PFSK-1 (cell line): Measurements from ENCODE around the gene PTPN5.

Experiments used
- FOXP2 ChIP-seq: optimal IDR thresholded peaks from 2 replicates; pipeline ENCODE3; 2011; ENCODE audit warnings: borderline replicate concordance, control low read depth, inconsistent platforms; ENCODE audit not compliant: insufficient read depth; ENCODE audit errors: extremely low read length, extremely low read depth
- POLR2AphosphoS5 ChIP-seq: IDR thresholded peaks from 2 replicates; pipeline ENCODE4 v1.6.1; 2012; ENCODE audit warnings: low read depth, mild to moderate bottlenecking, control low read depth, low read length, moderate library complexity
- REST ChIP-seq, 2 experiments: IDR thresholded peaks; 2 replicates each; pipeline versions ENCODE4 v1.6.1 to v1.8.0; 2011 to 2012; ENCODE audit warnings: low read depth in 2 of 2, low read length in 2 of 2, control low read depth in 1 of 2, inconsistent platforms in 1 of 2, mild to moderate bottlenecking in 1 of 2, moderate library complexity in 1 of 2; ENCODE audit not compliant: insufficient read depth in 1 of 2
- SIN3A ChIP-seq: IDR thresholded peaks from 2 replicates; pipeline ENCODE4 v1.6.1; 2012; ENCODE audit warnings: mild to moderate bottlenecking, low read length, moderate library complexity, borderline replicate concordance; ENCODE audit not compliant: insufficient read depth
- TAF1 ChIP-seq: IDR thresholded peaks from 2 replicates; pipeline ENCODE4 v1.6.1; 2012; ENCODE audit warnings: low read length, control low read depth, borderline replicate concordance; ENCODE audit not compliant: insufficient read depth

PTPN5 gene

GRCh38 chr11:18700872-18701271 is 90.7 kb downstream of the PTPN5 start:
- TF ChIP-seq SIN3A (no peak), POLR2AphosphoS5 (no peak), REST (IDR thresholded peaks at IDR 0.05; ENCODE audit: insufficient read depth in 1 of 2, low read depth in 2 of 2, low read length in 2 of 2) (no peak)

- no peak for TF ChIP-seq TAF1
- TF ChIP-seq FOXP2: no peak
- TF ChIP-seq POLR2AphosphoS5: no peak
- no peak for TF ChIP-seq REST (IDR thresholded peaks at IDR 0.05; ENCODE audit: insufficient read depth in 1 of 2, low read depth in 2 of 2, low read length in 2 of 2)
- no peak for TF ChIP-seq SIN3A
Observed at GRCh38 chr11:18700375-18700774, 91.2 kb downstream of the PTPN5 start.

GRCh38 chr11:18699848-18700261 is 91.7 kb downstream of the PTPN5 start:
- TF ChIP-seq TAF1 (no peak), FOXP2 (no peak), REST (IDR thresholded peaks at IDR 0.05; ENCODE audit: insufficient read depth in 1 of 2, low read depth in 2 of 2, low read length in 2 of 2) (no peak), SIN3A (no peak), POLR2AphosphoS5 (no peak)

GRCh38 chr11:18699269-18699596 is 92.4 kb downstream of the PTPN5 start:
- TF ChIP-seq POLR2AphosphoS5: no peak
- TF ChIP-seq REST (IDR thresholded peaks at IDR 0.05; ENCODE audit: insufficient read depth in 1 of 2, low read depth in 2 of 2, low read length in 2 of 2): no peak
- no peak for TF ChIP-seq FOXP2
- no peak for TF ChIP-seq SIN3A
- no peak for TF ChIP-seq TAF1
